Neural progenitor cell (in vitro differentiated cells): Measurements from ENCODE around the gene MAST2. TPM values are rescaled to one million over a fixed set of nuclear protein-coding genes. Genes with fewer than 3 reads are reported as not detected.
A peak's percentile ranks its signal among the peaks of the same experiment; 100 is the strongest.

Source experiments
- DNase-seq: peaks from one replicate; pipeline ENCODE4 v3.0.0-alpha.2; 2016; ENCODE audit warnings: low spot score
- H2AFZ ChIP-seq: fragments of 200-600 bp; sonication (generic); replicated peaks from 2 replicates; pipeline ENCODE4 v1.6.1; 2016; ENCODE audit warnings: antibody characterized with exemption
- H3F3A ChIP-seq: fragments of 200-600 bp; sonication (generic); 2 replicates; pipeline ENCODE4 v1.6.1; 2016; ENCODE audit warnings: antibody characterized with exemption, low read depth
- H3K27ac ChIP-seq: fragments of 200-600 bp; sonication (generic); 2 replicates; pipeline ENCODE4 v1.5.1; 2016; ENCODE audit warnings: mild to moderate bottlenecking
- H3K27me3 ChIP-seq: fragments of 200-600 bp; sonication (generic); 2 replicates; pipeline ENCODE4 v1.6.1; 2016; ENCODE audit warnings: mild to moderate bottlenecking, moderate library complexity
- H3K36me3 ChIP-seq: fragments of 200-600 bp; sonication (generic); 2 replicates; pipeline ENCODE4 v1.5.1; 2016
- H3K4me1 ChIP-seq: fragments of 200-600 bp; sonication (generic); 2 replicates; pipeline ENCODE4 v1.6.1; 2016; ENCODE audit warnings: mixed run types
- H3K4me2 ChIP-seq: fragments of 200-600 bp; sonication (generic); 2 replicates; pipeline ENCODE4 v1.6.1; 2016
- H3K4me3 ChIP-seq: fragments of 200-600 bp; sonication (generic); 2 replicates; pipeline ENCODE4 v1.5.1; 2016
- H3K79me2 ChIP-seq: fragments of 200-600 bp; sonication (generic); 2 replicates; pipeline ENCODE4 v1.6.1; 2016; ENCODE audit warnings: low read depth
- H3K9ac ChIP-seq: fragments of 200-600 bp; sonication (generic); 2 replicates; pipeline ENCODE4 v1.6.1; 2016
- H3K9me3 ChIP-seq: fragments of 200-600 bp; sonication (generic); 2 replicates; pipeline ENCODE4 v1.5.1; 2016; ENCODE audit warnings: low read depth
- H4K20me1 ChIP-seq: fragments of 200-600 bp; sonication (generic); 2 replicates; pipeline ENCODE4 v1.6.1; 2016; ENCODE audit warnings: low read depth
- H3K27ac Mint-ChIP-seq: 3 replicates; pipeline ENCODE4 v1.8.0; 2021; ENCODE audit warnings: mixed read lengths
- H3K27me3 Mint-ChIP-seq: 2 replicates; pipeline ENCODE4 v1.8.0; 2022; ENCODE audit warnings: low read depth, mild to moderate bottlenecking, inconsistent platforms, moderate library complexity, mixed read lengths; ENCODE audit not compliant: insufficient read depth
- H3K36me3 Mint-ChIP-seq: 3 replicates; pipeline ENCODE4 v1.8.0; 2021; ENCODE audit warnings: mixed read lengths
- H3K4me1 Mint-ChIP-seq: 3 replicates; pipeline ENCODE4 v1.8.0; 2021; ENCODE audit warnings: mixed read lengths
- H3K4me3 Mint-ChIP-seq: 3 replicates; pipeline ENCODE4 v1.8.0; 2021; ENCODE audit warnings: mild to moderate bottlenecking, moderate library complexity, mixed read lengths
- H3K9me3 Mint-ChIP-seq: 3 replicates; pipeline ENCODE4 v1.8.0; 2020; ENCODE audit warnings: mixed read lengths
- EZH2 ChIP-seq: fragments of 200-600 bp; sonication (generic); IDR thresholded peaks from 2 replicates; pipeline ENCODE4 v1.6.1; 2017; ENCODE audit warnings: antibody characterized with exemption, mild to moderate bottlenecking, moderate library complexity
- EZH2phosphoT487 ChIP-seq: fragments of 200-600 bp; sonication (generic); IDR thresholded peaks from 2 replicates; pipeline ENCODE4 v1.6.1; 2017; ENCODE audit warnings: antibody characterized with exemption
- total RNA-seq: library from RNA; depleted of rRNA; stranded (reverse); fragments of >200 nt; gene quantifications from 2 replicates; pipeline ENCODE4 v1.2.3, GENCODE V29; 2015; ENCODE audit warnings: low replicate concordance
- TF ChIP-seq, protein P1 (sequence below): fragments of 200-600 bp; sonication (generic); IDR thresholded peaks from 2 replicates; pipeline ENCODE4 v1.5.1; 2017; ENCODE audit warnings: antibody characterized with exemption, mild to moderate bottlenecking

MAST2 gene
- total RNA-seq, 1 donor from 2014 or later, result 5.5 TPM

DNA sequence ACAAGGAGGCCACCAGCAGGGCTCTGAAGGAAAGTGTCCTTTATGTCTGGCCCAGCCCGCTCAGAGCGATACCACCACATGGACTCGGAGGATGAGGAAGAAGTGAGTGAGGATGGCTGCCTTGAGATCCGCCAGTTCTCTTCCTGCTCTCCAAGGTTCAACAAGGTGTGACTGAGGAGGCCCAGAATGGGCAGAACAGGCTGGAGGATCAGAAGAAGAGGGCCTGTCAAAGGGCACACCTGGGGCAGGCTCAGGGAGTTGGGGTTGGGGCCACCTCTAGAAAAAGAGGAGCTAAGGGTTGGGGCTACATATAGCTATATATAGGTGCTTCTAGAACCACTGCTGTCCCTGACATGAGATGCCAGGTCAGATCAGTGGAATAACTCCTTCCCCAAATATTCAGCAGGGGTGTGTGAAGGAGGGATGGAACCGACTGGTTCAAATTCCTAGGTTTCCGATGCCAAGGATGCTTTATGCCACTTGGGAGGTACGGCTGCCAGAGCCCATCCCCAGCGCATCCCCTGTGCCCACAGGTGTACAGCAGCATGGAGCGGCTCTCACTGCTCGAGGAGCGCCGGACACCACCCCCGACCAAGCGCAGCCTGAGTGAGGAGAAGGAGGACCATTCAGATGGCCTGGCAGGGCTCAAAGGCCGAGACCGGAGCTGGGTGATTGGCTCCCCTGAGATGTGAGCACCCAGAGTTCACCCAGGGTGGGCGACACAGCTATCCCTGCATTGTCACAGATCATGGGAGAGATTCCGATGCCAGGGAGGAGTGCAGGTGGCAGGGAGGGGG is 226.9 kb downstream of the MAST2 start:
- Mint-ChIP-seq H3K4me3 (no peak overlapping the region), H3K27ac (no peak overlapping the region), H3K9me3 (no peaks in the 10 kb centered on the region), H3K4me1 (no peaks in the 10 kb centered on the region), H3K36me3 (peaks cover 19% of the 10 kb centered on the region), H3K27me3 (peaks cover 3% of the 10 kb centered on the region)
- Histone ChIP-seq H3K9me3 (no peaks in the 10 kb centered on the region), H3F3A (no peaks in the 10 kb centered on the region), H3K27me3 (no peaks in the 10 kb centered on the region), H3K79me2 (no peaks in the 10 kb centered on the region), H3K4me2 (no peak overlapping the region), H3K27ac (no peak overlapping the region), H4K20me1 (no peaks in the 10 kb centered on the region), H3K36me3 (no peaks in the 10 kb centered on the region), H2AFZ (no peak overlapping the region), H3K9ac (no peak overlapping the region), H3K4me1 (no peaks in the 10 kb centered on the region), H3K4me3 (no peak overlapping the region)
- DNase-seq, result no peak
- TF ChIP-seq EZH2phosphoT487, result no peak
- no peak for TF ChIP-seq EZH2
- TF ChIP-seq, protein P1, sequence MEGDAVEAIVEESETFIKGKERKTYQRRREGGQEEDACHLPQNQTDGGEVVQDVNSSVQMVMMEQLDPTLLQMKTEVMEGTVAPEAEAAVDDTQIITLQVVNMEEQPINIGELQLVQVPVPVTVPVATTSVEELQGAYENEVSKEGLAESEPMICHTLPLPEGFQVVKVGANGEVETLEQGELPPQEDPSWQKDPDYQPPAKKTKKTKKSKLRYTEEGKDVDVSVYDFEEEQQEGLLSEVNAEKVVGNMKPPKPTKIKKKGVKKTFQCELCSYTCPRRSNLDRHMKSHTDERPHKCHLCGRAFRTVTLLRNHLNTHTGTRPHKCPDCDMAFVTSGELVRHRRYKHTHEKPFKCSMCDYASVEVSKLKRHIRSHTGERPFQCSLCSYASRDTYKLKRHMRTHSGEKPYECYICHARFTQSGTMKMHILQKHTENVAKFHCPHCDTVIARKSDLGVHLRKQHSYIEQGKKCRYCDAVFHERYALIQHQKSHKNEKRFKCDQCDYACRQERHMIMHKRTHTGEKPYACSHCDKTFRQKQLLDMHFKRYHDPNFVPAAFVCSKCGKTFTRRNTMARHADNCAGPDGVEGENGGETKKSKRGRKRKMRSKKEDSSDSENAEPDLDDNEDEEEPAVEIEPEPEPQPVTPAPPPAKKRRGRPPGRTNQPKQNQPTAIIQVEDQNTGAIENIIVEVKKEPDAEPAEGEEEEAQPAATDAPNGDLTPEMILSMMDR, result no peak

DNA sequence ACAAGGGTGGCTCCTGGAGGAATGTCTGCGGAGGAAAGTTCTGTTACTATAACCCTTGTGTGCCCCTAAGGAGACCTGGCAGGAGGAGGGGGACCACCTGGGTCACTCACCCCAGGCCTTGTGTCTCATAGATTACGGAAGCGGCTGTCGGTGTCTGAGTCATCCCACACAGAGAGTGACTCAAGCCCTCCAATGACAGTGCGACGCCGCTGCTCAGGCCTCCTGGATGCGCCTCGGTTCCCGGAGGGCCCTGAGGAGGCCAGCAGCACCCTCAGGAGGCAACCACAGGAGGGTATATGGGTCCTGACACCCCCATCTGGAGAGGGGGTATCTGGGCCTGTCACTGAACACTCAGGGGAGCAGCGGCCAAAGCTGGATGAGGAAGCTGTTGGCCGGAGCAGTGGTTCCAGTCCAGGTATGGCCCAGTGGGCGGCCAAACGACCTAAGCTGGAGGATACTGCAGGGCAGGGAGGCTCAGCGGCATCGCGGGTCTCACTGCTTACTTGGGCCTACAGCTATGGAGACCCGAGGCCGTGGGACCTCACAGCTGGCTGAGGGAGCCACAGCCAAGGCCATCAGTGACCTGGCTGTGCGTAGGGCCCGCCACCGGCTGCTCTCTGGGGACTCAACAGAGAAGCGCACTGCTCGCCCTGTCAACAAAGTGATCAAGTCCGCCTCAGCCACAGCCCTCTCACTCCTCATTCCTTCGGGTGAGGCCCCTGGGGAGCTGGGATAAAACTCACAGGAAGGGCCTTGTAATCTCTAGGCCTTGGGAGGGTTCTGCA is 227.7 kb downstream of the MAST2 start:
- Histone ChIP-seq H3K27me3 (no peaks in the 10 kb centered on the region), H3K27ac (no peak overlapping the region), H3K4me1 (no peaks in the 10 kb centered on the region), H3K36me3 (no peaks in the 10 kb centered on the region), H3K9ac (no peak overlapping the region), H2AFZ (no peak overlapping the region), H4K20me1 (no peaks in the 10 kb centered on the region), H3K4me2 (no peak overlapping the region), H3K79me2 (no peaks in the 10 kb centered on the region), H3K9me3 (no peaks in the 10 kb centered on the region), H3K4me3 (no peak overlapping the region), H3F3A (no peaks in the 10 kb centered on the region)
- Mint-ChIP-seq H3K27me3 (peaks cover 6% of the 10 kb centered on the region), H3K4me1 (no peaks in the 10 kb centered on the region), H3K4me3 (no peak overlapping the region), H3K9me3 (no peaks in the 10 kb centered on the region), H3K27ac (no peak overlapping the region), H3K36me3 (peaks cover 19% of the 10 kb centered on the region)
- DNase-seq, result no peak
- TF ChIP-seq EZH2phosphoT487 (no peak), EZH2 (no peak)
- TF ChIP-seq, protein P1, result no peak

DNA sequence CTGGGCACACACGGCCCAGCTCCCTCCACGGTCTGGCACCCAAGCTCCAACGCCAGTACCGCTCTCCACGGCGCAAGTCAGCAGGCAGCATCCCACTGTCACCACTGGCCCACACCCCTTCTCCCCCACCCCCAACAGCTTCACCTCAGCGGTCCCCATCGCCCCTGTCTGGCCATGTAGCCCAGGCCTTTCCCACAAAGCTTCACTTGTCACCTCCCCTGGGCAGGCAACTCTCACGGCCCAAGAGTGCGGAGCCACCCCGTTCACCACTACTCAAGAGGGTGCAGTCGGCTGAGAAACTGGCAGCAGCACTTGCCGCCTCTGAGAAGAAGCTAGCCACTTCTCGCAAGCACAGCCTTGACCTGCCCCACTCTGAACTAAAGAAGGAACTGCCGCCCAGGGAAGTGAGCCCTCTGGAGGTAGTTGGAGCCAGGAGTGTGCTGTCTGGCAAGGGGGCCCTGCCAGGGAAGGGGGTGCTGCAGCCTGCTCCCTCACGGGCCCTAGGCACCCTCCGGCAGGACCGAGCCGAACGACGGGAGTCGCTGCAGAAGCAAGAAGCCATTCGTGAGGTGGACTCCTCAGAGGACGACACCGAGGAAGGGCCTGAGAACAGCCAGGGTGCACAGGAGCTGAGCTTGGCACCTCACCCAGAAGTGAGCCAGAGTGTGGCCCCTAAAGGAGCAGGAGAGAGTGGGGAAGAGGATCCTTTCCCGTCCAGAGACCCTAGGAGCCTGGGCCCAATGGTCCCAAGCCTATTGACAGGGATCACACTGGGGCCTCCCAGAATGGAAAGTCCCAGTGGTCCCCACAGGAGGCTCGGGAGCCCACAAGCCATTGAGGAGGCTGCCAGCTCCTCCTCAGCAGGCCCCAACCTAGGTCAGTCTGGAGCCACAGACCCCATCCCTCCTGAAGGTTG is 231.4 kb downstream of the MAST2 start:
- H3K27me3 ChIP-seq, result no peaks in the 10 kb centered on the region
- Mint-ChIP-seq H3K36me3 (peaks cover 12% of the 10 kb centered on the region), H3K4me3 (no peak overlapping the region), H3K9me3 (no peaks in the 10 kb centered on the region), H3K4me1 (no peaks in the 10 kb centered on the region), H3K27me3 (peaks cover 4% of the 10 kb centered on the region), H3K27ac (no peak overlapping the region)
- H3K79me2 ChIP-seq, result no peaks in the 10 kb centered on the region
- no peak overlapping the region for H3K4me3 ChIP-seq
- H3K36me3 ChIP-seq, result no peaks in the 10 kb centered on the region
- no peak overlapping the region for H2AFZ ChIP-seq
- H3K27ac ChIP-seq, result peak overlapping the region; percentile 20
- DNase-seq, result no peak
- no peak overlapping the region for H3K9ac ChIP-seq
- H3F3A ChIP-seq, result peaks cover 32% of the 10 kb centered on the region
- no peaks in the 10 kb centered on the region for H3K4me1 ChIP-seq
- H3K9me3 ChIP-seq, result no peaks in the 10 kb centered on the region
- no peak overlapping the region for H3K4me2 ChIP-seq
- peaks cover 32% of the 10 kb centered on the region for H4K20me1 ChIP-seq
- TF ChIP-seq EZH2, result no peak
- no peak for TF ChIP-seq EZH2phosphoT487
- TF ChIP-seq, protein P1, result no peak
